Fibroblast of mammary gland (primary cell): ENCODE measurements around the gene EXOC7.
"Not testable (repeated sequence)": the region's sequence is repeated elsewhere in the genome, so short reads cannot be mapped to it uniquely, and the experiment has no call there.

Experiments
- DNase-seq: peaks from one replicate; pipeline ENCODE4 v3.0.0-alpha.2; 2010; ENCODE audit warnings: low read depth
- H3K4me3 ChIP-seq: 2 replicates; pipeline ENCODE4 v1.5.1; 2011; ENCODE audit warnings: low read depth, mild to moderate bottlenecking, low read length, moderate library complexity; ENCODE audit not compliant: control insufficient read depth
- TF ChIP-seq, protein P1 (sequence below): conservative IDR thresholded peaks from 2 replicates; pipeline ENCODE4 v1.5.1; 2011; ENCODE audit warnings: low read depth, low read length, inconsistent platforms; ENCODE audit not compliant: control insufficient read depth, insufficient read depth

Gene EXOC7

DNA sequence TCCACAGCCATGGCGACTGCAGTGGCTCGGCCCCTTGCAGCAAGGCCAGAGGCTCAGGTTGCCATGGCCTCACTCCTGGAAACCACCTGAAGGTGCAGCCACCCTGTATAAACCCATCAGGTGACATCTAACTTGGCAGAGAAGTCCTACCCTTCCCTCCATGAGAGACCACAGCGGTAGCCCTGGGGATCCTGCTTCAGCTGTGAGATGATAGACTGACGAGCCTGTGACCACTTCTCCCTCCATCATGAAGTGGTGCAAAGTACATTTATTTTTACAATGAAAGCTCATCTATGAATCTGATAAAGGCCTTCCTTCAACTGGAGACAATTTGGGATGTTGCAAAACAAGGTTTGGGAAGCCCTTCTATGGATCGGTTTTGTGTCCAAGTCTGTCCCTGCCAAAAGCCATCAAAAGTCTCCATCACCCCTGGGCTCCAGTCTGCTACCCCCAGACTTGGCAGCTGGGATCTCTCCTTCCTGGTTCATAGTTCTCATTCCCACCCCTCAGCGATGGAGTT lies 22.8 kb downstream of the EXOC7 start:
- TF ChIP-seq, protein P1, sequence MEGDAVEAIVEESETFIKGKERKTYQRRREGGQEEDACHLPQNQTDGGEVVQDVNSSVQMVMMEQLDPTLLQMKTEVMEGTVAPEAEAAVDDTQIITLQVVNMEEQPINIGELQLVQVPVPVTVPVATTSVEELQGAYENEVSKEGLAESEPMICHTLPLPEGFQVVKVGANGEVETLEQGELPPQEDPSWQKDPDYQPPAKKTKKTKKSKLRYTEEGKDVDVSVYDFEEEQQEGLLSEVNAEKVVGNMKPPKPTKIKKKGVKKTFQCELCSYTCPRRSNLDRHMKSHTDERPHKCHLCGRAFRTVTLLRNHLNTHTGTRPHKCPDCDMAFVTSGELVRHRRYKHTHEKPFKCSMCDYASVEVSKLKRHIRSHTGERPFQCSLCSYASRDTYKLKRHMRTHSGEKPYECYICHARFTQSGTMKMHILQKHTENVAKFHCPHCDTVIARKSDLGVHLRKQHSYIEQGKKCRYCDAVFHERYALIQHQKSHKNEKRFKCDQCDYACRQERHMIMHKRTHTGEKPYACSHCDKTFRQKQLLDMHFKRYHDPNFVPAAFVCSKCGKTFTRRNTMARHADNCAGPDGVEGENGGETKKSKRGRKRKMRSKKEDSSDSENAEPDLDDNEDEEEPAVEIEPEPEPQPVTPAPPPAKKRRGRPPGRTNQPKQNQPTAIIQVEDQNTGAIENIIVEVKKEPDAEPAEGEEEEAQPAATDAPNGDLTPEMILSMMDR = no peak
- H3K4me3 ChIP-seq = no peak overlapping the region
- DNase-seq = no peak

DNA sequence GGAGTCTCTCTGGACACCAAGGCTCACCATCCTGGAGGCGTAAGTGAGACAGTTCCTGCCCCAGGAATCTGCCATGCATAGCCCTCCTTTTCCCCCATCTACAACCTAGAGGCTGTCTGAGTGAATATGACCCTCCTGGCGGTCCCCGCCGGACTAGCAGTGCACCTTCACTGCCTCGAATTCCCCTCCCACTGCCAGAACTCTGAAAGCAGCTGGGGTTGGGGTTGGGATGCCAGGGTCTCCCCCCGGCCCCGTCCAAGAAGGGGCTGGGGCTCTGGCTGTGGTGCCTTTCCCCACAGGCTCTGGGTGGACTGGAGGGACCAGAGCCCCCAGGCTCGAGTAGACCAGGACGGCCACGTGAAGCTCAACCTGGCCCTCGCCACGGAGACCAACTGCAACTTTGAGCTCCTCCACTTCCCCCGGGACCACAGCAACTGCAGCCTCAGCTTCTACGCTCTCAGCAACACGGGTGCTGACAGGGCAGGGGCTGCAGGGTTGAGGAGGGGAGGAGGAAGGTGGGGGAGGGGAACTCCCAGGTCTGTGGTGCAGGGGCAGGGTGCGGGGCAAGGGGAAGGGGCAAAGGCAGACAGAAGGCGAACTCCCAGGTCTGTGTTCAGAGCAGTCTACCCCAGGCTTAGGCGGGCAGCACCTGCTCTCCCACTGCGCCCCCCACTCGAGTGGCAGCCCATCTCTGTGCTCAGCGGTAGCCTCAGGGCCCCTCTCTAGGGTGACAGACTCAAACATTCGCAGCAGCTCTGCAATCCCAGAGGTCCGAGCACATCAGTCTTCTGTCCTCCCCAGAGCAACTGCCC lies 23.4 kb downstream of the EXOC7 start:
- H3K4me3 ChIP-seq = no peak overlapping the region
- TF ChIP-seq, protein P1 = no peak
- no peak for DNase-seq

DNA sequence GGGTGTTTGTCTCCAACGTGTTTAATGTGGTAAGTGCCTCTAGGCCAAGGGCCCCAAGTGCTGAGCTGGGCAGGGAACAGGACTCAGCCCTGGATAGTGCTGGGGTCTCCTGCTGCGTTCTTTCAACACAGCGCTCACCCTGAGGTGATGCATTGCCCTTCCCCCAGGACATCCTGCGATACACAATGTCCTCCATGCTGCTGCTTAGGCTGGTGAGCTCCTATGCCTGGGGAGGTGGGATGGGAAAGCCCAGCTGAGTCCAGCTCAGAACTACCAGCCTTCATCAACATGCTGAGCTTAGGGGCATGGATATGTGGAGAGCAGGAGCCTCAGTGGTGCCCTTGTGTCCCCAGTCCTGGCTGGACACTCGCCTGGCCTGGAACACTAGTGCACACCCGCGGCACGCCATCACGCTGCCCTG lies 24.0 kb downstream of the EXOC7 start:
- no peak for DNase-seq
- TF ChIP-seq, protein P1 = no peak
- no peak overlapping the region for H3K4me3 ChIP-seq

DNA sequence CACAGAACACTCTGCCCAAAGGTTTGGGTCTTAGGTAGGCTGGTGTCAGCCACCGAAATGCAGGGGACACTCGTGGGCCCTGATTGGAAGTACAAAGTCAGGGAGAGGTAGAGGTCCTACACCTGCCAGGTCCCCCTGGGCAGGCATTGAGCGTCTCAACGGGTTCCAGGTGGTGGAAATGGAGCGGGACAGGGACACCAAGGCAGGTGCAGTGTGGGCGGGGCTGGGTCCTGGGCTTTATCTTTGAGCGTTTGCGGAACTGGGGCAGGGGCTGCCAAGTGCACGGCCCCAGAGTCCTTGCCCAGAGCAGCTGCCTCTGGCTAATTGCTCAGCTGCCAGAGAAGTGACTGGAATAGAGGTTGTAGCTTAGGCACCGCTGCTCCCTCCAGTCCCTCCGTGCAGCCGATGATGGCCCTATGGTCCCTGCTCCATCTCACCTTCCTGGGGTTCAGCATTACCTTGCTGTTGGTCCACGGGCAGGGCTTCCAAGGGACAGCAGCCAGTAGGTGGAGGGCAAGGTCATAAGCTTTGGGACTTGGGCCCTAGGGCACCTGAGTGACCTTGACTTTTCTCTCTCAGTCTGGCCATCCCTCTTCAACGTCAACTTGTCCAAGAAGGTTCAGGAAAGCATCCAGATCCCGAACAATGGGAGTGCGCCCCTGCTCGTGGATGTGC lies 24.6 kb downstream of the EXOC7 start, which contains the start of gene ZACN:
Gene ZACN (plus strand): TSS at position 323 of the 675 bp plus-strand sequence. CDS start 83 bp downstream, at position 406.
- no peak for DNase-seq
- TF ChIP-seq, protein P1 = no peak

DNA sequence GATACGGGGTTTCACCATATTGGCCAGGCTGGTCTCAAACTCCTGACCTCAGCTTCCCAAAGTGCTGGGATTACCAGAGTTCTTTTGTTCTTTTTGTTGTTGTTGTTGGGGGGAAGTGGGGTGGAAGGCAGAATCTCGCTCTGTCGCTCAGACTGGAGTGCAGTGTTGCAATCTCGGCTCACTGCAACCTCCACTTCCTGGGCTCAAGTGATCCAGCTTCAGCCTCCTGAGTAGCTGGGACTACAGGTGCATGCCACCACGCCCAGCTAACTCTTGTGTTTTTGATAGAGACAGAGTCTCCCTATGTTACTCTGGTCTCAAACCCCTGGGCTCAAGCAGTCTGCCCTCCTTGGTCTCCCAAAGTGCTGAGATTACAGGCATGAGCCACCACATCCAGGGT lies 25.2 kb downstream of the EXOC7 start:
- DNase-seq, H3K4me3 ChIP-seq: not testable (repeated sequence)

More for the DNA sequence above, 24.6 kb downstream of the EXOC7 start, which contains the start of gene ZACN:
- no peak within 1 kb of the TSS for H3K4me3 ChIP-seq

DNA sequence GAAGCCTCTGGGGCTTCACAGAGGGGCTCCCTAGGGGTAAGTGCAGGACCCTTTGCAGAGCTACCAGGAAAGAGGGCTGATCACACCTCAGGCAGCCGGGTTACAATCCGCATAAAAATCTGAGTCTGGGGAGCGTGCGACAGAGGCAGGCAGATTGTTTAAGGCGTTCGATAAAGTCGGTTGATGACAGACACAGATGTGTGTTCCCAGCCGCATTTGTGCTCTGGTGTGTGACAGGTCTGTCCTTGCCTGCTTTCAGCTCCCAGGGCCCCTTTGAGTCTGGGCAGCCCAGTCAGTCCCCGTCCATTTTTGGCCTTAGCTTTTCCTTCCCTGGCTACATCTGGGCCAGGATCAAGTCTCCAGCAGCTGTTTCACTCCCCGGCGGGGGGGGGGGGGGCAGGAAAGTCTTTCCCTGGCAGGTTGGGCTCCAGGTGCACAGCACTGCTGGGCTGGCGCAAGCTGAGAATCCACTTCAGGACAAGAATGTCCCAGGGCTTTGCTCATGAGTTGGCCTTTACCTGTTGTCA lies 25.9 kb downstream of the EXOC7 start:
- TF ChIP-seq, protein P1 = no peak
- no peak for DNase-seq
- H3K4me3 ChIP-seq = no peak overlapping the region
